ENCODE data around the gene GALNT18.

DNA sequence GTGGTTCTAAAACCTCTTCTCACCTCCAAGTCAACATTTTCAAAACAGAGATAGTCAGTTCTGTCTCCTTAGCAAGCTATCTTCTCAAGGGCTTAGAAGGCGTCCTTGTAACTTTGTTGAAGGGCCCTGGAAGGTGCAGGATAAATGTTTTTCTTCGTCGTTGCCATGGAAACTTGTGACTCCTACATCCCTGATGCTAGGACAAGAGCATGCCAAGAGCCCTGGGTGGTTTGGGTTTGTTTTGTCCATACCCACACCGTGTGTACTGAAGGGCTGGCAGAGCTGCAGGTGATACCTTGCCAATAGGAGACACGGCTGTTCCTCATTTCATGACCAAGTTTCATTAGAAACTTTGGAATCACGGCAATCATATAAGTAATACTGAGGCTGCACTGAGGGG is 81.6 kb downstream of the GALNT18 start:
- TF ChIP-seq CTCF (conservative IDR thresholded peaks at IDR 0.05; ENCODE audit: low read length) (no peak), EZH2phosphoT487 (IDR thresholded peaks at IDR 0.05; ENCODE audit: borderline replicate concordance, low read depth, low read length) (no peak)

All from OCI-LY7 (cell line).